ENCODE results near the gene SPTLC3. TPM values are rescaled to one million over a fixed set of nuclear protein-coding genes. Genes with fewer than 3 reads are reported as not detected.

The SPTLC3 gene
- total RNA-seq, 1 donor from 2014 or later: 0.41 TPM

- H3K27ac Mint-ChIP-seq (ENCODE audit: unreplicated experiment): no peak overlapping the region
- no peak overlapping the region for H3K4me3 Mint-ChIP-seq (ENCODE audit: unreplicated experiment)
- no peak for TF ChIP-seq CTCF (IDR thresholded peaks at IDR 0.05; ENCODE audit: unreplicated experiment)
- no peaks in the 10 kb centered on the region for H3K9me3 Mint-ChIP-seq (ENCODE audit: unreplicated experiment)
- H3K36me3 Mint-ChIP-seq (ENCODE audit: low read depth, unreplicated experiment): no peaks in the 10 kb centered on the region
- peaks cover 3% of the 10 kb centered on the region for H3K27me3 Mint-ChIP-seq (ENCODE audit: unreplicated experiment)
- no peak for DNase-seq (ENCODE audit: low spot score)
- peaks cover 16% of the 10 kb centered on the region for H3K4me1 Mint-ChIP-seq (ENCODE audit: unreplicated experiment)
Observed at GRCh38 chr20:13117200-13117599, 108.4 kb downstream of the SPTLC3 start.

DNA sequence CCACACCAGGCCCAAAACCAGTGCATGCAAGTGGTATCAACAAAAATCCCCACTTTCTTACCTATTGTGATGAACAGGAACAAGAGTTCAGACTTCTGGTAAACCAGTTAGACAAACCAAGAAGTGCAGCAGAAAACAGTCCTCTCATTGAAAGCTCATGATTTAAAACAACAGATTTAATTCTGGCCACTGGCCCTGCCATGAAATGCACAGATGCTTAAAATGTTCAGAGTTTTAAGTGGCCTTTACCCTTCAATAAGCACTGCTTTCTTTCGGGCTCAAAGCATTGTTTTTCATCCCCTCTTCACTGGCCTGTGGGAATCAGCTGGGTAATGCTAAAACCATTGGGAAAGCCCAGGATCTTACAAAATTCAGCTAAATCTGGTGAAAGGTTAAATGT is 109.9 kb downstream of the SPTLC3 start:
- no peak for DNase-seq (ENCODE audit: low spot score)
- TF ChIP-seq CTCF (IDR thresholded peaks at IDR 0.05; ENCODE audit: unreplicated experiment): no peak
- Mint-ChIP-seq H3K4me3 (ENCODE audit: unreplicated experiment) (no peak overlapping the region), H3K27ac (ENCODE audit: unreplicated experiment) (no peak overlapping the region), H3K9me3 (ENCODE audit: unreplicated experiment) (no peaks in the 10 kb centered on the region), H3K27me3 (ENCODE audit: unreplicated experiment) (peaks cover 3% of the 10 kb centered on the region), H3K4me1 (ENCODE audit: unreplicated experiment) (peaks cover 16% of the 10 kb centered on the region), H3K36me3 (ENCODE audit: low read depth, unreplicated experiment) (no peaks in the 10 kb centered on the region)

GRCh38 chr20:13119583-13119982 is 110.8 kb downstream of the SPTLC3 start:
- peak; percentile 94 for TF ChIP-seq CTCF (IDR thresholded peaks at IDR 0.05; ENCODE audit: unreplicated experiment)
- H3K4me1 Mint-ChIP-seq (ENCODE audit: unreplicated experiment): peaks cover 16% of the 10 kb centered on the region
- no peaks in the 10 kb centered on the region for H3K9me3 Mint-ChIP-seq (ENCODE audit: unreplicated experiment)
- peak; percentile 63 for DNase-seq (ENCODE audit: low spot score)
- H3K27ac Mint-ChIP-seq (ENCODE audit: unreplicated experiment): no peak overlapping the region
- H3K36me3 Mint-ChIP-seq (ENCODE audit: low read depth, unreplicated experiment): no peaks in the 10 kb centered on the region
- H3K4me3 Mint-ChIP-seq (ENCODE audit: unreplicated experiment): no peak overlapping the region
- peaks cover 3% of the 10 kb centered on the region for H3K27me3 Mint-ChIP-seq (ENCODE audit: unreplicated experiment)

- Mint-ChIP-seq H3K9me3 (ENCODE audit: unreplicated experiment) (no peaks in the 10 kb centered on the region), H3K4me3 (ENCODE audit: unreplicated experiment) (no peak overlapping the region)
Observed at GRCh38 chr20:13120471-13120870, 111.7 kb downstream of the SPTLC3 start.

More at GRCh38 chr20:13120471-13120870, 111.7 kb downstream of the SPTLC3 start:
- Mint-ChIP-seq H3K27ac (ENCODE audit: unreplicated experiment) (no peak overlapping the region), H3K4me1 (ENCODE audit: unreplicated experiment) (peaks cover 16% of the 10 kb centered on the region), H3K36me3 (ENCODE audit: low read depth, unreplicated experiment) (no peaks in the 10 kb centered on the region), H3K27me3 (ENCODE audit: unreplicated experiment) (peaks cover 3% of the 10 kb centered on the region)
- no peak for TF ChIP-seq CTCF (IDR thresholded peaks at IDR 0.05; ENCODE audit: unreplicated experiment)
- no peak for DNase-seq (ENCODE audit: low spot score)
